Cardiac muscle cell (in vitro differentiated cells and primary cell): ENCODE measurements around the gene SRRM1. TPM values are rescaled to one million over a fixed set of nuclear protein-coding genes. Genes with fewer than 3 reads are reported as not detected.

Source experiments
- DNase-seq, 2 donors: peaks; one replicate each; pipeline versions ENCODE4 v3.0.0 to v3.0.0-alpha.2; 2010 to 2017; ENCODE audit warnings: low read depth in 1 of 2, low spot score in 1 of 2
- H3K27ac ChIP-seq: fragments of 200-600 bp; sonication (generic); 2 replicates; pipeline ENCODE4 v1.5.1; 2016
- H3K27me3 ChIP-seq: fragments of 200-600 bp; sonication (generic); 2 replicates; pipeline ENCODE4 v1.6.0; 2016; ENCODE audit warnings: control low read depth
- H3K36me3 ChIP-seq: fragments of 200-600 bp; sonication (generic); 2 replicates; pipeline ENCODE4 v1.5.1; 2016; ENCODE audit warnings: control low read depth
- H3K4me1 ChIP-seq: fragments of 200-600 bp; sonication (generic); 2 replicates; pipeline ENCODE4 v1.8.1; 2017; ENCODE audit warnings: low read depth, mild to moderate bottlenecking, mixed run types
- H3K4me3 ChIP-seq: fragments of 200-600 bp; sonication (generic); 2 replicates; pipeline ENCODE4 v1.5.1; 2016; ENCODE audit warnings: mild to moderate bottlenecking
- H3K9me3 ChIP-seq: fragments of 200-600 bp; sonication (generic); 2 replicates; pipeline ENCODE4 v1.5.1; 2017; ENCODE audit warnings: low read depth, mild to moderate bottlenecking, control low read depth
- polyA plus RNA-seq: library from polyadenylated mRNA; unstranded; fragments of >200 nt; fragmentation: Nextera tagmentation; extraction: Ambion mirVana; gene quantifications from 2 replicates; pipeline ENCODE4 v1.2.1, GENCODE V29; 2016
- total RNA-seq: library from RNA; depleted of rRNA; stranded (reverse); fragments of >200 nt; gene quantifications from 2 replicates; pipeline ENCODE4 v1.2.3, GENCODE V29; 2016
- TF ChIP-seq, protein P1 (sequence below): IDR thresholded peaks from 2 replicates; pipeline ENCODE4 v1.5.1; 2012; ENCODE audit warnings: low read depth, mild to moderate bottlenecking, low read length

The SRRM1 gene
- total and polyA plus RNA-seq, 2 experiments from 2014 or later, result 133 to 139 TPM

DNA sequence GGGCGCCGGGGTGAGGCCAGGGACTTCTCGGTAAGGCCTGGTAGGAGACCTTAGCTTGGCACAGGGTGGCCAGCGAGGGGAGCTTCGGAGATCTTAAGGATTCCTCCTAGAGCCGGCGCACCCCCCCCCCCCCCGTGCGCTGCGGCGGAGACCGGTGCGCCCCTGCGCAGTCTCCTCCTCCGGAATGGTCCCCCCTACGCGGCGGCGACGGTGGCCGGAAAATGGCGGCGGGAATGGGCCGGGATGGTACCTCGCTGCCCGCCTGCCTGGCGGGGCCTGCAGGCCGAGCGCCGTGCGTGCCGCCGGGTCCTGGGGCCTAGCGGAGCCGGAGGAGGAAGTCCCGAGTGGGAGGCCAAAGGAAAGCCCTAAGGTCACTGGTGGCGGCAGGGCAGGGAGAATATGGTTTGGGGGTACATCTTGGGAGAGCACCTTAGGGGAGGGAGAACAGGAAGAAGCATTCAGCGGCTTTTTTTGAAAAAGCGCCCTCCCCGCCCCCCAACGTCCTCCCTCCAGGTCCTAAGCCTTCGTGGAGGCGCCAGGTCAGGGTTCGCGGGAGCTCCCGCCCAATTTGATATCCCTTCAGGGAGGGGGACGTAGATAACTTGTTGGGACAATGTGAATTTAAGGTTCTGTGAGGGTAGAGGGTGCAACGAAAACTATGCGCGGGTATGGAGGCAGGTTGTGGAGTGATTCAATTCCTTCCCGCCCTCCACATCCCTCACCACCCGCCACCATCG lies 429 bp downstream of the SRRM1 start:
- peaks cover 26% of the 10 kb centered on the region for H3K36me3 ChIP-seq
- no peak for DNase-seq
- TF ChIP-seq, protein P1, sequence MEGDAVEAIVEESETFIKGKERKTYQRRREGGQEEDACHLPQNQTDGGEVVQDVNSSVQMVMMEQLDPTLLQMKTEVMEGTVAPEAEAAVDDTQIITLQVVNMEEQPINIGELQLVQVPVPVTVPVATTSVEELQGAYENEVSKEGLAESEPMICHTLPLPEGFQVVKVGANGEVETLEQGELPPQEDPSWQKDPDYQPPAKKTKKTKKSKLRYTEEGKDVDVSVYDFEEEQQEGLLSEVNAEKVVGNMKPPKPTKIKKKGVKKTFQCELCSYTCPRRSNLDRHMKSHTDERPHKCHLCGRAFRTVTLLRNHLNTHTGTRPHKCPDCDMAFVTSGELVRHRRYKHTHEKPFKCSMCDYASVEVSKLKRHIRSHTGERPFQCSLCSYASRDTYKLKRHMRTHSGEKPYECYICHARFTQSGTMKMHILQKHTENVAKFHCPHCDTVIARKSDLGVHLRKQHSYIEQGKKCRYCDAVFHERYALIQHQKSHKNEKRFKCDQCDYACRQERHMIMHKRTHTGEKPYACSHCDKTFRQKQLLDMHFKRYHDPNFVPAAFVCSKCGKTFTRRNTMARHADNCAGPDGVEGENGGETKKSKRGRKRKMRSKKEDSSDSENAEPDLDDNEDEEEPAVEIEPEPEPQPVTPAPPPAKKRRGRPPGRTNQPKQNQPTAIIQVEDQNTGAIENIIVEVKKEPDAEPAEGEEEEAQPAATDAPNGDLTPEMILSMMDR, result no peak
- H3K4me3 ChIP-seq, result peak overlapping the region; percentile 90
- no peaks in the 10 kb centered on the region for H3K27me3 ChIP-seq
- H3K4me1 ChIP-seq, result peaks cover 9% of the 10 kb centered on the region
- no peaks in the 10 kb centered on the region for H3K9me3 ChIP-seq
- H3K27ac ChIP-seq, result peak overlapping the region; percentile 90

DNA sequence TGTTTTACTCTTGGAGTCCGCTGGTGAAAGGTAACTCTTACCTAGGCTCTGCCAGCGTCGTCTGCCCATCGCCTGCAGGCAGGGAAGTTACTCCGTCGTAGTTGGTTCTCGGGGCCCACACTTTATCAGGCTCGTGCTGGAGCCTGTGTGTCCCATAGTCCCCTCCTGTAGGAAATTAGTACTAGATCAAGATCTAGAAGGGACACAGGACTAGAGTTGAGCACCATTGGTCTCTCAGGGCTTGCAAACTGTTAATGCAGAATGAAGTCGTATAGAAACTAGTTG lies 940 bp downstream of the SRRM1 start:
- TF ChIP-seq, protein P1, result no peak
- DNase-seq, result peak in 1 of 2 donors; percentile 16
- H3K4me1 ChIP-seq, result peaks cover 9% of the 10 kb centered on the region

DNA sequence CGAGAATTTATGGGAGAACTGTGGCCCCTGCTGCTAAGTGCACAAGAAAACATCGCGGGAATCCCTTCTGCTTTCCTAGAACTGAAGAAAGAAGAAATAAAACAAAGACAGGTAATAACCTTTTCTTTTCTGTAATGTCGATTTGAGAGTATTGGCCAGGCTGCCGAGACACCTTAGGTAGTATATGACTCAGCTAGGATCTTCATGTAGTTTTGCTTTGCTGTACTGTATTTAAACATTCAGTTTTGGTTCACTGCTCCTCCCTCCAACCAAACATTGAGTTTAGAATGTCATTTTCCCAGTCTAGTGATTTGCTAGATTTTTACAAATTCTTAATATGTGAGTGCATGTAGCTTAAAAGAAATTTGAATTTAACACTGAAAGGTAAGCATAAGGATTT lies 5.8 kb downstream of the SRRM1 start:
- no peak overlapping the region for H3K4me3 ChIP-seq
- DNase-seq, result no peak
- H3K27ac ChIP-seq, result no peak overlapping the region
- no peaks in the 10 kb centered on the region for H3K9me3 ChIP-seq
- H3K4me1 ChIP-seq, result peaks cover 9% of the 10 kb centered on the region
- H3K27me3 ChIP-seq, result no peaks in the 10 kb centered on the region
- TF ChIP-seq, protein P1, result no peak
- H3K36me3 ChIP-seq, result peaks cover 79% of the 10 kb centered on the region

More for the DNA sequence above, 940 bp downstream of the SRRM1 start:
- peaks cover 31% of the 10 kb centered on the region for H3K36me3 ChIP-seq
- H3K9me3 ChIP-seq, result no peaks in the 10 kb centered on the region
- H3K27me3 ChIP-seq, result no peaks in the 10 kb centered on the region
- H3K27ac ChIP-seq, result no peak overlapping the region
- peak overlapping the region; percentile 90 for H3K4me3 ChIP-seq

DNA sequence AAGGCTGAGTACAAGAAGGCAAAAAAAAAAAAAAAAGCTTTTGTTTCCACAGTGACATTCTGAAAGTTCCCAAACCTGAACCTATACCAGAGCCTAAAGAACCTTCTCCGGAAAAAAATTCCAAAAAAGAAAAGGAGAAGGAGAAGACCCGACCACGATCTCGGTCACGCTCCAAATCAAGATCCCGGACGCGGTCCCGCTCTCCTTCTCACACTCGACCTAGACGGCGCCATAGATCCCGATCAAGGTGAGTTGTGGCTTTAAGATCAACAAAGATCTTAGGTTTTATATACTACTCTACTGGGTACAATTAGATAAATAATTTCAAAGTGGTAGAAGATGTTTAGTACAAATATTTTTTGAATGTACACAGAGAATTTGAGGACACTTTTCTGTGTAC lies 9.3 kb downstream of the SRRM1 start:
- DNase-seq, result no peak
- Histone ChIP-seq H3K4me3 (no peak overlapping the region), H3K36me3 (peaks cover 98% of the 10 kb centered on the region), H3K27ac (no peak overlapping the region), H3K27me3 (no peaks in the 10 kb centered on the region), H3K9me3 (no peaks in the 10 kb centered on the region), H3K4me1 (no peaks in the 10 kb centered on the region)
- TF ChIP-seq, protein P1, result no peak

DNA sequence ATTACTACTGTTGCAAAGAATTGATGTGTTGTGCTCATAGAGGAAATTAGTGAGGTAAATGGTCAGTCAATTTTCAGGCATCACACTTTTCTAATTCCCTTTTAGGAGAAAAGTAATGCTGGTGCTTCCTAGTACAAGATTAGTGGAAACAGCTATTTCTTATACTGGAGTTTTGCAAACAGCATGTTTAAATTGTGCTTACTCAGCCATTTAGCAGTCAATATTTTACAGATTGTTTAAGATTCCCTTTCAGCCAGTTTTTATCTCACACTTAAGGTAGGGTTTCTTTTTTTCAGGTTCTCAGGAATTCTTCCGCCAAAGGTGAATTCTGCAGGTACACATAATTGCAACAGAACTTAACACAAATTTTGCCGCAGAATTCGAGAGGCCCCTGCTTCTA lies 10.9 kb downstream of the SRRM1 start:
- Histone ChIP-seq H3K27ac (no peak overlapping the region), H3K4me3 (no peak overlapping the region), H3K9me3 (no peaks in the 10 kb centered on the region), H3K27me3 (no peaks in the 10 kb centered on the region), H3K4me1 (no peaks in the 10 kb centered on the region), H3K36me3 (peaks cover 98% of the 10 kb centered on the region)
- no peak for DNase-seq
- TF ChIP-seq, protein P1, result no peak
